Stimulated activated CD4-positive, alpha-beta T cell treated with anti-CD3 and anti-CD28 coated beads, Interleukin-1b, Interleukin-23, amount 100 ng/mL, for 24 hours (primary cell): ENCODE results near the gene CLUH.

Source experiments
- DNase-seq, 4 experiments: peaks; one replicate each; pipeline ENCODE4 v3.0.0-alpha.2; 2020; ENCODE audit warnings: low read depth in 4 of 4, low spot score in 1 of 4

The CLUH gene

GRCh38 chr17:2718150-2718938, 6.8 kb upstream of the CLUH start:
- DNase-seq = no peak

- DNase-seq = no peak
Observed at GRCh38 chr17:2716649-2717048, 5.1 kb upstream of the CLUH start.

GRCh38 chr17:2713881-2714280, 2.3 kb upstream of the CLUH start:
- DNase-seq = no peak

- no peak for DNase-seq
Observed at GRCh38 chr17:2712300-2713043, 908 bp upstream of the CLUH start.

GRCh38 chr17:2710803-2711607, 559 bp downstream of the CLUH start:
- DNase-seq = peak in 1 of 4 experiments; percentile 35

GRCh38 chr17:2710071-2710802, 1.3 kb downstream of the CLUH start:
- DNase-seq = no peak

GRCh38 chr17:2709183-2709661, 2.3 kb downstream of the CLUH start:
- DNase-seq = no peak

- DNase-seq = no peak
Observed at GRCh38 chr17:2708585-2709182, 2.9 kb downstream of the CLUH start.

GRCh38 chr17:2707721-2708584, 3.6 kb downstream of the CLUH start:
- no peak for DNase-seq

- no peak for DNase-seq
Observed at GRCh38 chr17:2706911-2707510, 4.6 kb downstream of the CLUH start.

- DNase-seq = no peak
Observed at GRCh38 chr17:2705888-2706795, 5.4 kb downstream of the CLUH start.

- no peak for DNase-seq
Observed at GRCh38 chr17:2705263-2705662, 6.3 kb downstream of the CLUH start.

- no peak for DNase-seq
Observed at GRCh38 chr17:2704890-2705248, 6.7 kb downstream of the CLUH start.

- DNase-seq = no peak
Observed at GRCh38 chr17:2704031-2704889, 7.3 kb downstream of the CLUH start.

- no peak for DNase-seq
Observed at GRCh38 chr17:2703606-2704005, 8.0 kb downstream of the CLUH start.

GRCh38 chr17:2703181-2703580, 8.4 kb downstream of the CLUH start:
- DNase-seq = no peak
